ENCODE measurements around the gene JSRP1.
"Not testable (repeated sequence)": the region's sequence is repeated elsewhere in the genome, so short reads cannot be mapped to it uniquely, and the experiment has no call there.

The JSRP1 gene

GRCh38 chr19:2282062-2282861 is 26.0 kb upstream of the JSRP1 start, which contains the start of gene PEAK3:
Gene PEAK3 (minus strand): TSS chr19:2282175. CDS start chr19:2280931, 1,244 bp downstream.
- peak; percentile 48 for DNase-seq

- not testable (repeated sequence) for DNase-seq
These were observed 25.2 kb upstream of the JSRP1 start for GRCh38 chr19:2281265-2282061.

DNA sequence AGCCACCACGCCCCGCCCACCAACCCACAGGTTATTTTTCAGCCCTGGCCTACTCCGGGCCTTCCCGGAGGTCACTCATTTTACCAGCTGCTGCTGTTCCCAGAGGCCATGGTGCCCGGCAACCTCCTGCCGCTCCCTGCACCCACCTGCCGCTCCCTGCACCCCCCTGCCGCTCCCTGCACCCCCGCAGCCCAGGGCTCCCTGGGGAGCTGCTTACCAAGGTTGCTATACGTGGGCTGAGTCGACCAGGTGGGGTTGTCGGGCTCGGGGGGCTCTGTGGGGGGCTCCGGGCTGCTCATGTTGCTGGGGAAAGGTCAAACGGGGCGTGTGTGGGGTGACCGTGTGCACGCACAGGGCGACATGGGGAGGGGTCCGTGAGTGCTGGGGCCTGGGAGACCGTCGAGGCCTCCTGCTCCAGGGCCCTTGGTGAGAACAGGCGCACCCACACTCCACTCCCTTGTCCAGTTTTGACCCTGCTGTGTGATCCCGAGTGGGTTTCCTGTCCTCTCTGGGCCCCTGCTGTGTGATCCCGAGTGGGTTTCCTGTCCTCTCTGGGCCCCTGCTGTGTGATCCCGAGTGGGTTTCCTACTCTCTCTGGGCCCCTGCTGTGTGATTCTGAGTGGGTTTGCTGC is 24.5 kb upstream of the JSRP1 start:
- no peak for DNase-seq

DNA sequence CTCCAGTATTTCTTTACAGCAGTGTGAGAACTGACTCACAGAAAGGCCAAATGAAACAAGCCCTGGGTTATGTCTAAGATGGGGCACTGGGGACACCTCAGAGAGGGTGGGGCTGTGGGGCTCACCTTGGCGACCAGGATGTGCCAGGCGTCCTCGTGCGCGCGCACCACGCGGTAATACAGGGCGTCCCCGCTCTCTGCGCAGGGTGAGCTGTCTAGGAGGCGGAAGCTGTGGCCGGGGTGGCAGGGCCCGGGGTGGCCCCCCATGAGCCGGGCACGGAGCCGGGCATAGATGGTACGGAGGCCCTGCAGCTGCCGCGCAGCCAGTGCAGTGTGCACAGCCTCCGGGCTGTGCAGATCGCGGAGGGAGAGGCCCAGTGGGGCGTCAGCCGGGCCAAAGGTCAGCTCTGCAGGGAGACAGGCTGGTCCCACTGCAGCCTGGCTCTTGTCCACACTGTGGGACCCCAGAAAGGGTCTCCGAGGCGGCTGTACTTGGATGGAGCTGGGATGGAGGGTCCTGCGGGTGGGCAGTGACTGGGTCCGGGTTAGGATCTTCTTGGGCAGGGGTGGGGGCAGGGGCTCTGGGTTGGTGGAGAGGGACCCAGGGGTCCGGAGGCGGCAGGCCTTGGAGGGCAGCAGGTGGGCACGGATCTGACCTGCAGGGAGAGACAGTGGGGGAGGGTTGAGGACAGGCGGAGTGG is 22.4 kb upstream of the JSRP1 start:
- no peak for DNase-seq

- no peak for DNase-seq
These were observed 20.9 kb upstream of the JSRP1 start for GRCh38 chr19:2277138-2277537.

DNA sequence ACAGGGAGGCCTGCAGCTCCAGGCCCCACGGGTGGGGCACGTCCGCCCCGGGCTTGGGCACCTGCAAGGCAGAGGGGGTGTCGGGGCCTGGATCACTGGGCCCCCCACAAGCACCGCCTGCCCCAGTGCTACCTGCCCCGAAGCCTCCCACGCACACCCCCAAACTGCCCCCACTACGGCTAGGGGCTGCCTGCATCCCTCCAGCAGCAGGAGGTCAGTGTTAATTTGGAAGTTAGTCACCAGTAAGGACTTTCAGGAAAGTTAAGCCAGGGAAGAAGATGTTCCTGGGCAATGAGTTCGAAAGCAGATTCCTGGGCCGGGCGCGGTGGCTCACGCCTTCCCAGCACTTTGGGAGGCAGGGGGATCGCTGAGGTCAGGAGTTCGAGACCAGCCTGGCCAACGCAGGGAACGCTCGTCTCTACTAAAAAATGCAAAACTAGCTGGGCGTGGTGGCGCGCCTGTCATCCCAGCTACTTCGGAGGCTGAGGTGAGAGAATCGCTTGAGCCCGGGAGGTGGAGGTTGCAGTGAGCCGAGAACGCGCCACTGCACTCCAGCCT is 20.3 kb upstream of the JSRP1 start:
- no peak for DNase-seq

- DNase-seq, result no peak
These were observed 19.6 kb upstream of the JSRP1 start for GRCh38 chr19:2275588-2276428.

DNA sequence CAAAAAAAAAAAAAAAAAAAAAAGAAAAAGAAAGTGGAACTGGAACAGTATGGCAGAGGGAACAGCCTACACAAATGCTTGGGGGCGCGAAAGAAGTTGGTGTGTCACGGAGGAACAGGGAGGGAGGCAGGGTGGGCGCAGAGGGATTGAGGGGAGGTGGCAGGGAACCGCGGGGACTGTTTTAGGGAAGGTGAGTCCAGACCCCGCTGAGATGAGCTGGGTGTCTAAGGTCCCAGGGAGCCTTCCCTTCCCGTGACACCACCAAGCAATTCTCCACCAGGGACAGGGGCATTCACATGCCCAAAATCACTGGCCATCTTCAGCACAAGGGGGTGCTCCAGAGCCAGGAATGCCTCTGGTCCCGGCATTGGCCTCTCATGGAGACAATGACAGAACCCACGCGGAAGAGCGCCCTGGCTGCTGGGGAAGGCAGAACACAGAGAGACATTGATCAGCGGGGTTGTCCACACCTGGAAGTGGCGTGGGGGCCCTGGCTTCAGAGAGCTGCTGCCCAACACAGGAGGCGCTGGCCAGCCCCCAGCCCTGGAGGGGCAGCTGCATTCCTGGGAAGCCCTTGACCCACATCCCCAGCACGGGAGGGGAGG is 18.8 kb upstream of the JSRP1 start:
- peak; percentile 59 for DNase-seq

DNA sequence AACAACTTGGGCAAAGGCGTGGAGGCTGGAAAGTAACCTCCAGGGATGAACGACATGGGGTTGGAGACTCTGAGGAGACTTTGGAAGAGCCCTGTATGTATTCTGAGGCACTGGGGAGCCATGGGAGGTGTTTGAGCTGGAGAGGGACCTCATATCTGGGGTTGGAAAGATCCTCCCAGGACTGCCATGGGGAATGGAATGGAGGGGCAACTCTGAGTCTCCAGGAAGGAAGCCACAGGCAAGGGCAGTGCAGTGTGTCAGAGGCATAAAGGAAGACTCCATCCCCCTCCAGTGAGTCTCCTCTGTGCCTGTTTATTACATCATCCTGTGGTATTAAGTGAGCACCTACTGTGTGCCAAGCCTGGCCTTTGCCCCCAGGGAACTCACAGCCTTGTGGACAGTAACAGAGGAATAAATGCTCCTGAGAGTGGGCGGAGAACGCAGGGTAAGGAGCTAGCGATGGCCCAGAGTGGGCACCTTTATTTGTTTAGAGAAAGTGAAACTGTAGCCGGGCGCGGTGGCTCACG is 18.0 kb upstream of the JSRP1 start:
- DNase-seq, result no peak

GRCh38 chr19:2273356-2274184 is 17.4 kb upstream of the JSRP1 start:
- peak; percentile 76 for DNase-seq

- DNase-seq, result no peak
These were observed 15.3 kb upstream of the JSRP1 start for GRCh38 chr19:2271234-2272103.

GRCh38 chr19:2270423-2271233 is 14.4 kb upstream of the JSRP1 start:
- peak; percentile 79 for DNase-seq

DNA sequence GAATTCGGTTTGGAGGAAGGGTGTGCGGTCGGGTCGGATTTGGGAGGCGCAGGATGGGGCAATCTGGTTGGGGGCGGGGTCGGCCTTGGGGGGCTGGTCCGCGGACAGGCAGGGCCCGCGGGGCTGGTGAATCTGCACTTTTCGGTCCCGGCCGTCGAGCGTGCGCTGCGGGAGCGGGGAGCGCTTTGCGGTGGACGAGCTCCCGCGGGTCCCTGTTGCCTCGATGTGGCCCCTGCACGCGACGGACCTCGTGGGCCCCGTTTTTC is 13.9 kb upstream of the JSRP1 start:
- peak; percentile 51 for DNase-seq

GRCh38 chr19:2269244-2270156 is 13.3 kb upstream of the JSRP1 start:
- peak; percentile 98 for DNase-seq

GRCh38 chr19:2268861-2269243 is 12.6 kb upstream of the JSRP1 start:
- DNase-seq, result no peak

GRCh38 chr19:2268480-2268830 is 12.2 kb upstream of the JSRP1 start:
- no peak for DNase-seq

Data from CD4-positive, alpha-beta T cell treated with Interleukin-6 for 4 hours (primary cell).